ENCODE measurements around the gene OR2M2. TPM values are rescaled to one million over a fixed set of nuclear protein-coding genes. Genes with fewer than 3 reads are reported as not detected.

The OR2M2 gene
- total and polyA plus RNA-seq, 2 of the 8 experiments (the other 6 are each of a cell fraction or from before 2014, with no cell fraction given) = not detected

- TF ChIP-seq SIX5 (IDR thresholded peaks at IDR 0.05; ENCODE audit: low read depth, low read length) = no peak
- TF ChIP-seq, protein P1, sequence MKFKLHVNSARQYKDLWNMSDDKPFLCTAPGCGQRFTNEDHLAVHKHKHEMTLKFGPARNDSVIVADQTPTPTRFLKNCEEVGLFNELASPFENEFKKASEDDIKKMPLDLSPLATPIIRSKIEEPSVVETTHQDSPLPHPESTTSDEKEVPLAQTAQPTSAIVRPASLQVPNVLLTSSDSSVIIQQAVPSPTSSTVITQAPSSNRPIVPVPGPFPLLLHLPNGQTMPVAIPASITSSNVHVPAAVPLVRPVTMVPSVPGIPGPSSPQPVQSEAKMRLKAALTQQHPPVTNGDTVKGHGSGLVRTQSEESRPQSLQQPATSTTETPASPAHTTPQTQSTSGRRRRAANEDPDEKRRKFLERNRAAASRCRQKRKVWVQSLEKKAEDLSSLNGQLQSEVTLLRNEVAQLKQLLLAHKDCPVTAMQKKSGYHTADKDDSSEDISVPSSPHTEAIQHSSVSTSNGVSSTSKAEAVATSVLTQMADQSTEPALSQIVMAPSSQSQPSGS (IDR thresholded peaks at IDR 0.05; ENCODE audit: low read length) = no peak
- TF ChIP-seq NANOG (IDR thresholded peaks at IDR 0.05; ENCODE audit: insufficient read depth, low read depth, low read length, poor library complexity, severe bottlenecking) = no peak
Observed at GRCh38 chr1:248152056-248152827, 22.4 kb upstream of the OR2M2 start (continued).
